Measurements from ENCODE around the gene PDLIM5. TPM values are rescaled to one million over a fixed set of nuclear protein-coding genes. Genes with fewer than 3 reads are reported as not detected.

PDLIM5 gene
- total and polyA plus RNA-seq, 2 of the 8 experiments (the other 6 are each of a cell fraction or from before 2014, with no cell fraction given): 37.3 to 62.1 TPM

DNA sequence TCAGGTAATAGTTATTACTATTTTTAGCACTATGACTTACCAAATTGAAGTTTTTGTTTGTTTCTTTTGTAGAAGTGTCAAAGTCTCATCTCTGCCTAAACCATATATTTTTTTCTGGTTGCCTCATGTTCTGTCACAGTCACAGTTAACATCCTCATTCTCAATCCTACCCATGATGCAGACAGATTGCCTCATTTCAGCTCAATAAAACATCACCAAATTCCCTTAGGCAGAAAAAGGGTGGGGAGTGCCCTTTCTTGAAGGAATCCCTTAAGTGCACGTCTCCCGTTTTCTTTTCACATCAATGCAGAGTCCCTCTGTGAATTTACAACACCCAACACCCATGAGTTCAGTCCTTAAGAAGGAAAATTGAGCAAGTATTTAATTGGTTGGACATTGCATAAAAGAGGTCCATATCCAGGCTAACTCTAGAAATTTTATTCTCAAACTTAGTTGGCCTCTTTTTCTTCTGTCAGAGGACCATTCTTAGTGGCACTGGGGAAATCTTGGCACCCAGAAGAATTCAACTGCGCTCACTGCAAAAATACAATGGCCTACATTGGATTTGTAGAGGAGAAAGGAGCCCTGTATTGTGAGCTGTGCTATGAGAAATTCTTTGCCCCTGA, 202.4 kb downstream of the PDLIM5 start (continued):
- TF ChIP-seq ATF3 (IDR thresholded peaks at IDR 0.05; ENCODE audit: insufficient read depth, low read depth, low read length) (no peak), BCL11A (IDR thresholded peaks at IDR 0.05; ENCODE audit: low read depth in 2 of 2, low read length in 2 of 2) (no peak), HDAC2 (IDR thresholded peaks at IDR 0.05; ENCODE audit: borderline replicate concordance in 1 of 2, low read depth in 2 of 2, low read length in 2 of 2) (no peak)

All from H1 (cell line).